A673 (cell line): ENCODE results near the gene ADAMTS2.

Experiments used
- EZH2 ChIP-seq: fragments of 200-600 bp; sonication (generic); IDR thresholded peaks from 2 replicates; pipeline ENCODE4 v1.6.1; 2017; ENCODE audit warnings: borderline replicate concordance, low read depth, mild to moderate bottlenecking, mixed read lengths, antibody characterized with exemption, low read length; ENCODE audit not compliant: poor library complexity, severe bottlenecking
- TF ChIP-seq, protein P1 (sequence below): fragments of 300-800, 200-600 bp; sonication (generic); conservative IDR thresholded peaks from 2 replicates; pipeline ENCODE4 v1.5.1; 2017; ENCODE audit warnings: low read depth, mild to moderate bottlenecking, antibody characterized with exemption, low read length, moderate library complexity, mixed read lengths

DNA sequence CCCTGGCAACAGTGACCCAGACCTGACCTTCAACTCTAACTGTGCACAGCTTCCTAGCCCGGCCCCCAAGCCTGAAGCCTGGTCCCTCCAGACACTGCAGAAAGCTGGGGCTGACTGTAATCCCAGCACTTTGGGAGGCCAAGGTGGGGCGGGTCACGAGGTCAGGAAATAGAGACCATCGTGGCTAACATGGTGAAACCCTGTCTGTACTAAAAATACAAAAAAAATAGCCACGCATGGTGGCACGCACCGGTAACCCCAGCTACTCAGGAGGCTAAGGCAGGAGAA lies 35.9 kb downstream of the ADAMTS2 start:
- TF ChIP-seq, protein P1, sequence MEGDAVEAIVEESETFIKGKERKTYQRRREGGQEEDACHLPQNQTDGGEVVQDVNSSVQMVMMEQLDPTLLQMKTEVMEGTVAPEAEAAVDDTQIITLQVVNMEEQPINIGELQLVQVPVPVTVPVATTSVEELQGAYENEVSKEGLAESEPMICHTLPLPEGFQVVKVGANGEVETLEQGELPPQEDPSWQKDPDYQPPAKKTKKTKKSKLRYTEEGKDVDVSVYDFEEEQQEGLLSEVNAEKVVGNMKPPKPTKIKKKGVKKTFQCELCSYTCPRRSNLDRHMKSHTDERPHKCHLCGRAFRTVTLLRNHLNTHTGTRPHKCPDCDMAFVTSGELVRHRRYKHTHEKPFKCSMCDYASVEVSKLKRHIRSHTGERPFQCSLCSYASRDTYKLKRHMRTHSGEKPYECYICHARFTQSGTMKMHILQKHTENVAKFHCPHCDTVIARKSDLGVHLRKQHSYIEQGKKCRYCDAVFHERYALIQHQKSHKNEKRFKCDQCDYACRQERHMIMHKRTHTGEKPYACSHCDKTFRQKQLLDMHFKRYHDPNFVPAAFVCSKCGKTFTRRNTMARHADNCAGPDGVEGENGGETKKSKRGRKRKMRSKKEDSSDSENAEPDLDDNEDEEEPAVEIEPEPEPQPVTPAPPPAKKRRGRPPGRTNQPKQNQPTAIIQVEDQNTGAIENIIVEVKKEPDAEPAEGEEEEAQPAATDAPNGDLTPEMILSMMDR: no peak
- no peak for TF ChIP-seq EZH2
